Stimulated activated CD4-positive, alpha-beta T cell treated with anti-CD3 and anti-CD28 coated beads, Interleukin-4, amount 100 ng/mL, for 48 hours (primary cell): ENCODE data around the gene BMPR1B.

Experiments
- DNase-seq, 2 donors: peaks; one replicate each; pipeline ENCODE4 v3.0.0-alpha.2; 2020; ENCODE audit warnings: low read depth in 2 of 2

The BMPR1B gene

GRCh38 chr4:95188701-95189370, 431.1 kb downstream of the BMPR1B start:
- no peak for DNase-seq

- DNase-seq = no peak
Observed at GRCh38 chr4:95190751-95191436, 433.1 kb downstream of the BMPR1B start.

- DNase-seq = no peak
Observed at GRCh38 chr4:95191537-95191936, 433.8 kb downstream of the BMPR1B start.

- no peak for DNase-seq
Observed at GRCh38 chr4:95193391-95194224, 435.9 kb downstream of the BMPR1B start.

- DNase-seq = no peak
Observed at GRCh38 chr4:95197353-95197752, 439.6 kb downstream of the BMPR1B start.

GRCh38 chr4:95198961-95199360, 441.2 kb downstream of the BMPR1B start:
- no peak for DNase-seq

GRCh38 chr4:95204267-95204844, 446.6 kb downstream of the BMPR1B start:
- DNase-seq = no peak

GRCh38 chr4:95204873-95205272, 447.1 kb downstream of the BMPR1B start:
- no peak for DNase-seq
